ENCODE results near the gene NDUFS6.
"Not testable (repeated sequence)": the region's sequence is repeated elsewhere in the genome, so short reads cannot be mapped to it uniquely, and the experiment has no call there.

NDUFS6 gene

GRCh38 chr5:1842004-1842819 is 41.0 kb downstream of the NDUFS6 start:
- no peak overlapping the region for H3K9ac ChIP-seq (ENCODE audit: low read depth, low read length)
- H3K27me3 ChIP-seq (ENCODE audit: control insufficient read depth, insufficient read depth, low read length) = peaks cover 25% of the 10 kb centered on the region
- no peaks in the 10 kb centered on the region for H3K9me3 ChIP-seq (replicated peaks; ENCODE audit: low read length)
- H3K4me1 ChIP-seq (ENCODE audit: control insufficient read depth, insufficient read depth, low read length) = no peaks in the 10 kb centered on the region
- no peak overlapping the region for H3K4me3 ChIP-seq (ENCODE audit: low read length)
- H3K4me2 ChIP-seq (ENCODE audit: low read length) = no peak overlapping the region
- no peaks in the 10 kb centered on the region for H3K36me3 ChIP-seq (ENCODE audit: insufficient read depth, low read length)

- H3K27me3 ChIP-seq (ENCODE audit: control insufficient read depth, insufficient read depth, low read length) = peaks cover 18% of the 10 kb centered on the region
- not testable (repeated sequence) for H3K9ac ChIP-seq (ENCODE audit: low read depth, low read length); H3K4me3 ChIP-seq (ENCODE audit: low read length); H3K4me2 ChIP-seq (ENCODE audit: low read length); H3K4me1 ChIP-seq (ENCODE audit: control insufficient read depth, insufficient read depth, low read length); H3K9me3 ChIP-seq (replicated peaks; ENCODE audit: low read length); H3K36me3 ChIP-seq (ENCODE audit: insufficient read depth, low read length)
These were observed 42.6 kb downstream of the NDUFS6 start for GRCh38 chr5:1843761-1844160.

- Histone ChIP-seq H3K4me1 (ENCODE audit: control insufficient read depth, insufficient read depth, low read length) (no peaks in the 10 kb centered on the region), H3K9me3 (replicated peaks; ENCODE audit: low read length) (no peaks in the 10 kb centered on the region), H3K9ac (ENCODE audit: low read depth, low read length) (no peak overlapping the region), H3K27me3 (ENCODE audit: control insufficient read depth, insufficient read depth, low read length) (peaks cover 20% of the 10 kb centered on the region), H3K4me2 (ENCODE audit: low read length) (no peak overlapping the region), H3K4me3 (ENCODE audit: low read length) (no peak overlapping the region), H3K36me3 (ENCODE audit: insufficient read depth, low read length) (no peaks in the 10 kb centered on the region)
These were observed 43.7 kb downstream of the NDUFS6 start for GRCh38 chr5:1844708-1845436.

- Histone ChIP-seq H3K4me3 (ENCODE audit: low read length) (no peak overlapping the region), H3K4me1 (ENCODE audit: control insufficient read depth, insufficient read depth, low read length) (no peaks in the 10 kb centered on the region), H3K36me3 (ENCODE audit: insufficient read depth, low read length) (no peaks in the 10 kb centered on the region), H3K4me2 (ENCODE audit: low read length) (no peak overlapping the region), H3K27me3 (ENCODE audit: control insufficient read depth, insufficient read depth, low read length) (peaks cover 28% of the 10 kb centered on the region), H3K9me3 (replicated peaks; ENCODE audit: low read length) (no peaks in the 10 kb centered on the region), H3K9ac (ENCODE audit: low read depth, low read length) (no peak overlapping the region)
These were observed 44.5 kb downstream of the NDUFS6 start for GRCh38 chr5:1845696-1846095.

- Histone ChIP-seq H3K4me2 (ENCODE audit: low read length) (no peak overlapping the region), H3K9ac (ENCODE audit: low read depth, low read length) (no peak overlapping the region), H3K9me3 (replicated peaks; ENCODE audit: low read length) (no peaks in the 10 kb centered on the region), H3K36me3 (ENCODE audit: insufficient read depth, low read length) (no peaks in the 10 kb centered on the region), H3K27me3 (ENCODE audit: control insufficient read depth, insufficient read depth, low read length) (peaks cover 32% of the 10 kb centered on the region), H3K4me3 (ENCODE audit: low read length) (no peak overlapping the region), H3K4me1 (ENCODE audit: control insufficient read depth, insufficient read depth, low read length) (no peaks in the 10 kb centered on the region)
These were observed 45.4 kb downstream of the NDUFS6 start for GRCh38 chr5:1846583-1846982.

GRCh38 chr5:1847056-1847455 is 45.8 kb downstream of the NDUFS6 start:
- Histone ChIP-seq H3K9me3 (replicated peaks; ENCODE audit: low read length) (no peaks in the 10 kb centered on the region), H3K9ac (ENCODE audit: low read depth, low read length) (no peak overlapping the region), H3K4me3 (ENCODE audit: low read length) (no peak overlapping the region), H3K4me2 (ENCODE audit: low read length) (no peak overlapping the region), H3K27me3 (ENCODE audit: control insufficient read depth, insufficient read depth, low read length) (peaks cover 34% of the 10 kb centered on the region), H3K36me3 (ENCODE audit: insufficient read depth, low read length) (no peaks in the 10 kb centered on the region), H3K4me1 (ENCODE audit: control insufficient read depth, insufficient read depth, low read length) (no peaks in the 10 kb centered on the region)

- Histone ChIP-seq H3K4me1 (ENCODE audit: control insufficient read depth, insufficient read depth, low read length) (no peaks in the 10 kb centered on the region), H3K27me3 (ENCODE audit: control insufficient read depth, insufficient read depth, low read length) (peaks cover 37% of the 10 kb centered on the region), H3K36me3 (ENCODE audit: insufficient read depth, low read length) (no peaks in the 10 kb centered on the region), H3K9ac (ENCODE audit: low read depth, low read length) (no peak overlapping the region), H3K9me3 (replicated peaks; ENCODE audit: low read length) (no peaks in the 10 kb centered on the region), H3K4me3 (ENCODE audit: low read length) (no peak overlapping the region), H3K4me2 (ENCODE audit: low read length) (no peak overlapping the region)
These were observed 46.4 kb downstream of the NDUFS6 start for GRCh38 chr5:1847611-1848010.

- Histone ChIP-seq H3K27me3 (ENCODE audit: control insufficient read depth, insufficient read depth, low read length) (peaks cover 63% of the 10 kb centered on the region), H3K4me3 (ENCODE audit: low read length) (no peak overlapping the region), H3K4me2 (ENCODE audit: low read length) (no peak overlapping the region), H3K36me3 (ENCODE audit: insufficient read depth, low read length) (no peaks in the 10 kb centered on the region), H3K4me1 (ENCODE audit: control insufficient read depth, insufficient read depth, low read length) (no peaks in the 10 kb centered on the region), H3K9ac (ENCODE audit: low read depth, low read length) (no peak overlapping the region), H3K9me3 (replicated peaks; ENCODE audit: low read length) (no peaks in the 10 kb centered on the region)
These were observed 49.3 kb downstream of the NDUFS6 start for GRCh38 chr5:1850324-1851154.

- Histone ChIP-seq H3K27me3 (ENCODE audit: control insufficient read depth, insufficient read depth, low read length) (peaks cover 72% of the 10 kb centered on the region), H3K9ac (ENCODE audit: low read depth, low read length) (no peak overlapping the region), H3K36me3 (ENCODE audit: insufficient read depth, low read length) (no peaks in the 10 kb centered on the region), H3K9me3 (replicated peaks; ENCODE audit: low read length) (no peaks in the 10 kb centered on the region), H3K4me1 (ENCODE audit: control insufficient read depth, insufficient read depth, low read length) (no peaks in the 10 kb centered on the region), H3K4me2 (ENCODE audit: low read length) (no peak overlapping the region), H3K4me3 (ENCODE audit: low read length) (no peak overlapping the region)
These were observed 50.2 kb downstream of the NDUFS6 start for GRCh38 chr5:1851290-1851934.

GRCh38 chr5:1852324-1852947 is 51.2 kb downstream of the NDUFS6 start:
- no peaks in the 10 kb centered on the region for H3K4me1 ChIP-seq (ENCODE audit: control insufficient read depth, insufficient read depth, low read length)
- H3K9me3 ChIP-seq (replicated peaks; ENCODE audit: low read length) = no peaks in the 10 kb centered on the region
- peaks cover 72% of the 10 kb centered on the region for H3K27me3 ChIP-seq (ENCODE audit: control insufficient read depth, insufficient read depth, low read length)
- H3K4me3 ChIP-seq (ENCODE audit: low read length) = no peak overlapping the region
- H3K9ac ChIP-seq (ENCODE audit: low read depth, low read length) = no peak overlapping the region
- H3K4me2 ChIP-seq (ENCODE audit: low read length) = no peak overlapping the region
- H3K36me3 ChIP-seq (ENCODE audit: insufficient read depth, low read length) = no peaks in the 10 kb centered on the region

GRCh38 chr5:1853531-1853930 is 52.3 kb downstream of the NDUFS6 start:
- Histone ChIP-seq H3K4me1 (ENCODE audit: control insufficient read depth, insufficient read depth, low read length) (no peaks in the 10 kb centered on the region), H3K36me3 (ENCODE audit: insufficient read depth, low read length) (no peaks in the 10 kb centered on the region), H3K4me2 (ENCODE audit: low read length) (no peak overlapping the region), H3K4me3 (ENCODE audit: low read length) (no peak overlapping the region), H3K9me3 (replicated peaks; ENCODE audit: low read length) (no peaks in the 10 kb centered on the region), H3K9ac (ENCODE audit: low read depth, low read length) (no peak overlapping the region), H3K27me3 (ENCODE audit: control insufficient read depth, insufficient read depth, low read length) (peaks cover 72% of the 10 kb centered on the region)
